Breast epithelium (tissue), 3 donors: Measurements from ENCODE around the gene PXYLP1.

ENCODE experiments used
- POLR2A ChIP-seq: fragments of 450-650 bp; IDR thresholded peaks from one replicate; pipeline ENCODE4 v1.6.1; 2016; ENCODE audit warnings: antibody characterized with exemption, mild to moderate bottlenecking, moderate library complexity
- POLR2AphosphoS5 ChIP-seq, 3 donors: sonication (generic); formaldehyde crosslinking; IDR thresholded peaks; one replicate each; pipeline ENCODE4 v1.6.1; 2017; ENCODE audit warnings: antibody characterized with exemption in 3 of 3

DNA sequence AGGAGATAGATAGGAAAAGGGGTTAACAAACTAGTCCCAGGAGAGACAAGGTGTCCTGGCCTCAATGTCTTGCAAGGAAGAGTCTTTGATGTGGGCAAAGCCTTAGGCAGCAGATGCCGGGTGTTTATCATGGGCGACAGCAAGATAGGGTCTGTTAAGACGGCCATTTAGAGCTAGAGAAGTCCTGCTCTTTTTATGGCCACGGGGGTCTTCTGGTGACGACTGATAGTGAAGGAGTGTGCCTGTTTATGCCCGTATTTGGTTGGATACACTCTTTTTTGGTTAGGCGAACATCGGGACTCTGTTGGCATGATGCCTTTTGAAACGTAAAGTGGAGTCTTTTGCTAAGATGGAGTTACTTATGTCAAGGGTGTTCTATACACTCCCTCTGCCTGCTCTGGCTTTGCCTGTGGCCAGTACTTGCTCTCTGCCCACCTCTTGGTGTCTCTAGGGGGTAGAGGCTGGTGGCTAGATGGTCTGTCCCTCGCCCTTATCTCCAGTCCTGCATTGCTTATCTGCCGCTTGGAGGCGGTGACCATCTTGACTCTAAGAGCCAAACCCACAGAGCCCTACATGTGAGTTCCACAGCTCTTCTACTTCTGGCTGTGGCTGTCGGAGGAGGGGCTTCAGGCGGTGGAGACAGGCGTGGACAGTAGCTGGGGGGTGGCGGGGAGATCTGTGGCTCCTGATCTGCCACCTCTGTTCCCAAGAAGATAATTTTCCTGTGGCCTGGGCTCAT, 80.9 kb downstream of the PXYLP1 start:
- TF ChIP-seq POLR2AphosphoS5 (IDR thresholded peaks at IDR 0.05) (no peak), POLR2A (no peak)
